ENCODE measurements around the gene ZNF496. TPM values are rescaled to one million over a fixed set of nuclear protein-coding genes. Genes with fewer than 3 reads are reported as not detected.
A peak's percentile ranks its signal among the peaks of the same experiment; 100 is the strongest.

The ZNF496 gene
- total and polyA plus RNA-seq, 9 of the 15 experiments (the other 6 are each of a cell fraction or from before 2014, with no cell fraction given) = 4.3 to 54.0 (median 31.3) TPM

DNA sequence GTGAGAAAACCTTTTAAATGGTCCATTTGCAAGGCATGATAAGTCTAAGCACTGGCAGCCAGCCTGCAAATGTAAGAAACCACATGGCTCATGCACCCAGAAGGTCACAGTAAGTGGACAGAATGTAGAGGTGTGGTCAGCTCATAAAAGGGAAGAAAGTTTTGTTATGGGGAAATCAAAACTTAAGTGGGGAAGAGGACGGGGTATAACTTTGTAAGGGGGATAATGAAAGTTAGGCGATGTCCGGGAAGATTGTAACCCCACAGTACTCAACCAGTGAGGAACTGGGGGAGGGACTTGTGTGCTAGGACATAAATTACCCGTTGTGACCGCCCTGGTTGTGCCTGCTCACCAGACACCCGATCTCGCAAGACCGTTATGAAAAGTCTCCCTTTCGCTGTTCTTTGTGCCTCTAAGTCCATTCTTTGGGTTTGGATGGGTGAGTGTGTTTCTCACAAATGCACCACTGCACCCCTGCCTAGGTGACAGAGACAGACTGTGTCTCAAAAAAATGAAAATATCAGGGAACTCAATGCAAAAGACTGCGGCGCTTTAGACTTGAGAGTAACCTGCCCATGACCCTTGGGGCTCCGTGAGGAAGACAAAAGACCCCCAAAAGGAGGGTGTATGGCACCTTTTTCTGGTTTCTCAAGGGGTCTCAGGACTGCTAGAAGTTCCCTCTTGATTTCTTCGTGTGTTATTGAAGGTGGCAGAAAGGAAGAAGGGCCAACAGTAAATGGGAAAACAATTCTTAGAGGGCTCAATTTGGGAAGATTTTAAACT is 28.6 kb upstream of the ZNF496 start (continued):
- TF ChIP-seq, protein P1, sequence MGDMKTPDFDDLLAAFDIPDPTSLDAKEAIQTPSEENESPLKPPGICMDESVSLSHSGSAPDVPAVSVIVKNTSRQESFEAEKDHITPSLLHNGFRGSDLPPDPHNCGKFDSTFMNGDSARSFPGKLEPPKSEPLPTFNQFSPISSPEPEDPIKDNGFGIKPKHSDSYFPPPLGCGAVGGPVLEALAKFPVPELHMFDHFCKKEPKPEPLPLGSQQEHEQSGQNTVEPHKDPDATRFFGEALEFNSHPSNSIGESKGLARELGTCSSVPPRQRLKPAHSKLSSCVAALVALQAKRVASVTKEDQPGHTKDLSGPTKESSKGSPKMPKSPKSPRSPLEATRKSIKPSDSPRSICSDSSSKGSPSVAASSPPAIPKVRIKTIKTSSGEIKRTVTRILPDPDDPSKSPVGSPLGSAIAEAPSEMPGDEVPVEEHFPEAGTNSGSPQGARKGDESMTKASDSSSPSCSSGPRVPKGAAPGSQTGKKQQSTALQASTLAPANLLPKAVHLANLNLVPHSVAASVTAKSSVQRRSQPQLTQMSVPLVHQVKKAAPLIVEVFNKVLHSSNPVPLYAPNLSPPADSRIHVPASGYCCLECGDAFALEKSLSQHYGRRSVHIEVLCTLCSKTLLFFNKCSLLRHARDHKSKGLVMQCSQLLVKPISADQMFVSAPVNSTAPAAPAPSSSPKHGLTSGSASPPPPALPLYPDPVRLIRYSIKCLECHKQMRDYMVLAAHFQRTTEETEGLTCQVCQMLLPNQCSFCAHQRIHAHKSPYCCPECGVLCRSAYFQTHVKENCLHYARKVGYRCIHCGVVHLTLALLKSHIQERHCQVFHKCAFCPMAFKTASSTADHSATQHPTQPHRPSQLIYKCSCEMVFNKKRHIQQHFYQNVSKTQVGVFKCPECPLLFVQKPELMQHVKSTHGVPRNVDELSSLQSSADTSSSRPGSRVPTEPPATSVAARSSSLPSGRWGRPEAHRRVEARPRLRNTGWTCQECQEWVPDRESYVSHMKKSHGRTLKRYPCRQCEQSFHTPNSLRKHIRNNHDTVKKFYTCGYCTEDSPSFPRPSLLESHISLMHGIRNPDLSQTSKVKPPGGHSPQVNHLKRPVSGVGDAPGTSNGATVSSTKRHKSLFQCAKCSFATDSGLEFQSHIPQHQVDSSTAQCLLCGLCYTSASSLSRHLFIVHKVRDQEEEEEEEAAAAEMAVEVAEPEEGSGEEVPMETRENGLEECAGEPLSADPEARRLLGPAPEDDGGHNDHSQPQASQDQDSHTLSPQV (IDR thresholded peaks at IDR 0.05) = peak; percentile 40; the same call in 1 of the 2 replicates
- TF ChIP-seq EGR1 (conservative IDR thresholded peaks at IDR 0.05) = no peak
- peak; percentile 97 for TF ChIP-seq MEIS2 (IDR thresholded peaks at IDR 0.05; ENCODE audit: partially characterized antibody)
- TF ChIP-seq TEAD4 (IDR thresholded peaks at IDR 0.05; ENCODE audit: low read length) = peak; percentile 54; the same call in 1 of the 2 replicates
- TF ChIP-seq TEAD4 (CRISPR knock-in tag; IDR thresholded peaks at IDR 0.05; ENCODE audit: borderline replicate concordance) = no peak
- TF ChIP-seq ZBTB40 (IDR thresholded peaks at IDR 0.05) = 0 out of 2 replicates have a peak, but pooled peaks have one; percentile 50
- TF ChIP-seq ZBTB40 (CRISPR knock-in tag; IDR thresholded peaks at IDR 0.05) = no peak
- TF ChIP-seq TFE3 (CRISPR knock-in tag; IDR thresholded peaks at IDR 0.05) = peak; percentile 4; the same call in 1 of the 2 replicates
- TF ChIP-seq ELF1 (tag; IDR thresholded peaks at IDR 0.05) = no peak
